Keratinocyte (primary cell): Measurements from ENCODE around the gene SCN1B.

Experiments used
- CTCF ChIP-seq, 3 experiments: IDR thresholded peaks in 1 of 3; conservative IDR thresholded peaks in 1 of 3; optimal IDR thresholded peaks in 1 of 3; 2 replicates in 2 of 3; 3 replicates in 1 of 3; pipeline versions ENCODE3 to v1.5.1; 2011; ENCODE audit warnings: low read length in 3 of 3, mild to moderate bottlenecking in 3 of 3, moderate library complexity in 2 of 3, control low read depth in 1 of 3, inconsistent platforms in 1 of 3; ENCODE audit not compliant: insufficient read depth in 2 of 3; ENCODE audit errors: extremely low read depth in 1 of 3
- EZH2 ChIP-seq: IDR thresholded peaks from one replicate; pipeline ENCODE4 v1.6.1; 2012; ENCODE audit warnings: inconsistent platforms, mild to moderate bottlenecking, low read length, moderate library complexity

GRCh38 chr19:35017507-35017906 lies 12.8 kb upstream of the SCN1B start:
- TF ChIP-seq EZH2 (no peak), CTCF (optimal IDR thresholded peaks at IDR 0.05 in 1 of 3, IDR thresholded peaks at IDR 0.05 in 1 of 3, conservative IDR thresholded peaks at IDR 0.05 in 1 of 3; ENCODE audit: extremely low read depth in 1 of 3, insufficient read depth in 2 of 3, low read length in 3 of 3) (no peak)
